Loucy (cell line): ENCODE measurements around the gene SUDS3.

Source experiments
- H2AFZ ChIP-seq: fragments of 200-600 bp; sonication (generic); 2 replicates; pipeline ENCODE4 v1.6.0; 2016; ENCODE audit warnings: antibody characterized with exemption, mild to moderate bottlenecking, low read length, moderate library complexity
- H3F3A ChIP-seq: fragments of 200-600 bp; 2 replicates; pipeline ENCODE4 v1.6.0; 2016; ENCODE audit warnings: antibody characterized with exemption, low read depth, mild to moderate bottlenecking
- H3K27me3 ChIP-seq: fragments of 200-600 bp; sonication (generic); 2 replicates; pipeline ENCODE4 v1.6.1; 2014; ENCODE audit warnings: low read length, mild to moderate bottlenecking; ENCODE audit not compliant: insufficient read depth, poor library complexity, severe bottlenecking
- H3K36me3 ChIP-seq: fragments of 200-600 bp; sonication (generic); 2 replicates; pipeline ENCODE4 v1.6.1; 2016; ENCODE audit warnings: low read length; ENCODE audit not compliant: insufficient read depth
- H3K4me1 ChIP-seq: fragments of 200-600 bp; sonication (generic); 2 replicates; pipeline ENCODE4 v1.5.1; 2014; ENCODE audit warnings: low read length, mild to moderate bottlenecking; ENCODE audit not compliant: insufficient read depth, poor library complexity, severe bottlenecking
- H3K4me2 ChIP-seq: fragments of 200-600 bp; sonication (generic); 2 replicates; pipeline ENCODE4 v1.6.0; 2014; ENCODE audit warnings: antibody characterized with exemption, low read length, low read depth, mild to moderate bottlenecking; ENCODE audit not compliant: poor library complexity, severe bottlenecking
- H3K4me3 ChIP-seq: fragments of 200-600 bp; sonication (generic); 2 replicates; pipeline ENCODE4 v1.5.1; 2014; ENCODE audit warnings: low read length, mild to moderate bottlenecking, mixed read lengths; ENCODE audit not compliant: poor library complexity, severe bottlenecking
- H3K79me2 ChIP-seq: fragments of 200-600 bp; sonication (generic); 2 replicates; pipeline ENCODE4 v1.6.1; 2014; ENCODE audit warnings: low read length; ENCODE audit not compliant: insufficient read depth
- H3K9ac ChIP-seq: fragments of 200-600 bp; sonication (generic); 2 replicates; pipeline ENCODE4 v1.6.0; 2014; ENCODE audit warnings: mild to moderate bottlenecking, low read depth, low read length, moderate library complexity; ENCODE audit not compliant: poor library complexity, severe bottlenecking
- H3K9me2 ChIP-seq: fragments of 200-600 bp; sonication (generic); replicated peaks from 2 replicates; pipeline ENCODE4 v1.6.1; 2016; ENCODE audit warnings: low read depth, low read length, mixed read lengths
- H3K9me3 ChIP-seq: fragments of 200-600 bp; sonication (generic); 2 replicates; pipeline ENCODE4 v1.6.1; 2014; ENCODE audit warnings: mild to moderate bottlenecking, antibody characterized with exemption, low read length, low read depth; ENCODE audit not compliant: insufficient read depth
- H4K20me1 ChIP-seq: fragments of 200-600 bp; sonication (generic); 2 replicates; pipeline ENCODE4 v1.6.0; 2014; ENCODE audit warnings: antibody characterized with exemption, low read length, mild to moderate bottlenecking; ENCODE audit not compliant: insufficient read depth, poor library complexity, severe bottlenecking
- EZH2phosphoT487 ChIP-seq: fragments of 200-600 bp; IDR thresholded peaks from 2 replicates; pipeline ENCODE4 v1.6.1; 2018; ENCODE audit warnings: antibody characterized with exemption, mild to moderate bottlenecking, moderate library complexity, borderline replicate concordance
- TF ChIP-seq, protein P1 (sequence below): fragments of 200-600 bp; sonication (generic); conservative IDR thresholded peaks from 2 replicates; pipeline ENCODE4 v1.5.1; 2014; ENCODE audit warnings: mild to moderate bottlenecking, antibody characterized with exemption, low read length

SUDS3 gene

DNA sequence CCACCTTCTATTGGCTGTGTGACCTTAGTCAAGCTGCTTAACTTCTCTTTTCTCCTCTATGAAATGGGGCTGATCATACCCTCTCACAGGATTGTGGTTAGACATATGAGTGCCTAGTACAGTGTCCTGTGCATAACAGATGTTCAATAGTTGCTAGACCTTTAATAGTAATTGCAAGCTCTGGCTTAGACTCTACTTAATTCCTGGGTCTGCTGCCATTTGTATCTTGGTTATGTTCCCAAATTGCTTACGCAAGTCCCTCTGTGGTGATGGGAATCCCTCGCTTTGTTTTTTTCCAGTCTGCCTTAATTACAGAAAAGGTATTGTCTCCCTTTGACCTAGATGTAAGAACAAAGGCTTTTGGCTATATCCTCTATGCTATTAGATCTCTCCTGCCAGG is 15.1 kb downstream of the SUDS3 start:
- peaks cover 65% of the 10 kb centered on the region; the same call in 1 of the 2 replicates for H3K36me3 ChIP-seq
- TF ChIP-seq, protein P1, sequence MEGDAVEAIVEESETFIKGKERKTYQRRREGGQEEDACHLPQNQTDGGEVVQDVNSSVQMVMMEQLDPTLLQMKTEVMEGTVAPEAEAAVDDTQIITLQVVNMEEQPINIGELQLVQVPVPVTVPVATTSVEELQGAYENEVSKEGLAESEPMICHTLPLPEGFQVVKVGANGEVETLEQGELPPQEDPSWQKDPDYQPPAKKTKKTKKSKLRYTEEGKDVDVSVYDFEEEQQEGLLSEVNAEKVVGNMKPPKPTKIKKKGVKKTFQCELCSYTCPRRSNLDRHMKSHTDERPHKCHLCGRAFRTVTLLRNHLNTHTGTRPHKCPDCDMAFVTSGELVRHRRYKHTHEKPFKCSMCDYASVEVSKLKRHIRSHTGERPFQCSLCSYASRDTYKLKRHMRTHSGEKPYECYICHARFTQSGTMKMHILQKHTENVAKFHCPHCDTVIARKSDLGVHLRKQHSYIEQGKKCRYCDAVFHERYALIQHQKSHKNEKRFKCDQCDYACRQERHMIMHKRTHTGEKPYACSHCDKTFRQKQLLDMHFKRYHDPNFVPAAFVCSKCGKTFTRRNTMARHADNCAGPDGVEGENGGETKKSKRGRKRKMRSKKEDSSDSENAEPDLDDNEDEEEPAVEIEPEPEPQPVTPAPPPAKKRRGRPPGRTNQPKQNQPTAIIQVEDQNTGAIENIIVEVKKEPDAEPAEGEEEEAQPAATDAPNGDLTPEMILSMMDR, result no peak
- TF ChIP-seq EZH2phosphoT487, result no peak
- H3K4me3 ChIP-seq, result no peak overlapping the region
- no peak overlapping the region for H3K9ac ChIP-seq
- H3K27me3 ChIP-seq, result no peaks in the 10 kb centered on the region
- no peaks in the 10 kb centered on the region for H3K4me1 ChIP-seq
- no peaks in the 10 kb centered on the region for H3K9me2 ChIP-seq
- no peaks in the 10 kb centered on the region for H3K9me3 ChIP-seq
- no peaks in the 10 kb centered on the region for H4K20me1 ChIP-seq
- no peaks in the 10 kb centered on the region for H3K79me2 ChIP-seq
- no peak overlapping the region for H3K4me2 ChIP-seq
- no peaks in the 10 kb centered on the region for H3F3A ChIP-seq
- H2AFZ ChIP-seq, result no peak overlapping the region

DNA sequence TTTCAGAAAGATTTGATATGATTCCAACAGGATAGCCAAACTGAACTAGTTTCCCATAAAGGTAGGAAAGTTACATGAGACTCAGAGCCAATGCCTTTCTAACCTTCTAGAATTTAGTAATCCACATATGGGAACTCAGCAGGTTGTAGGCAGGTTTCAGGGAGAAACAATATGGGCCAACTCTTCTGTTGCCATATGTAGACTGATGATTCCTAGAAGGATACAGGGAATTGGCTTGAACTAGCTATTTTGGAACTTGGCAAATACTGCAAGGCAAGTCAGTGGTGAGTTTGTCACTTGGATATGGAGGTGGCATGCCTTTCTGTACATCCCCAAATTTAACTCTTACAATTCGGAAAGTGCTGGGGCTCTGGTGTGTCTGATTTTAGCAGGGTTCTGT is 15.5 kb downstream of the SUDS3 start:
- Histone ChIP-seq H3K4me1 (no peaks in the 10 kb centered on the region), H3F3A (no peaks in the 10 kb centered on the region), H3K9ac (no peak overlapping the region), H3K9me3 (no peaks in the 10 kb centered on the region), H3K4me2 (no peak overlapping the region), H3K79me2 (no peaks in the 10 kb centered on the region), H4K20me1 (no peaks in the 10 kb centered on the region), H3K9me2 (no peaks in the 10 kb centered on the region), H3K4me3 (no peak overlapping the region), H3K36me3 (peaks cover 65% of the 10 kb centered on the region; the same call in 1 of the 2 replicates), H3K27me3 (no peaks in the 10 kb centered on the region), H2AFZ (no peak overlapping the region)
- no peak for TF ChIP-seq EZH2phosphoT487

DNA sequence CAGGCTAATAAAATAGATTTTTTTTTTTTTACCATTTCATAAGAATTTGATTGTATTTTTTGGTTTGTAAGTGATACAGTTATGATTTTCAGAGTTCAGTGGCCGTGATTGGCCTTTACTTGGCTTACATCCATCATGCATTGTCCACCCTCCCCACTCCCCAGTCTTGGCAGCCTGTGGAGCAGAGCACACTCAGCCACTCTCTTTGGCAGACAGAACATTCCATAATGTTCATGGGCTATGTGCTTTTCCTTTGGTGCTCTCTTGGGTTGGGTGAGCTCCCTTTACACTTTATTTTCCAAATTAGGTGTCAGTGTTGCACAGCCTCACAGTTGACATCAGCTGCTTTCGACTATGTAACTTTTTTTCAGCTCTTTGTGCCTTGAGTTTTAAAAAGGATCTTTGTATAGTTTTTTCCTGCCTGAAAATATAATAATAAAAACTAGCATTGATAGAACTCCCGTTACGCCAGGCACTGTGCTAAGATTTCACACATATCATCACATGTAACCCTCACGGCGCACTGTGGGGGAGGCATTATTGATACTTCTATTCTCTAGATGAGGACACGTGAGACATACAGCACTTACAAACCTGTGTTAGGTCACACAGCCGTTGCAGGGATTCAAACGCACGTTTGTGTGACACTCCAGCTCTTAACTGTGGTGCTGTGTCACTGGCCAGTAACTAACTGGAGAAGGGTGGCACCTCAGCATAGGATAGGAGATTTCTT is 21.5 kb downstream of the SUDS3 start:
- TF ChIP-seq, protein P1, result no peak
- Histone ChIP-seq H3K27me3 (no peaks in the 10 kb centered on the region), H4K20me1 (no peaks in the 10 kb centered on the region)

DNA sequence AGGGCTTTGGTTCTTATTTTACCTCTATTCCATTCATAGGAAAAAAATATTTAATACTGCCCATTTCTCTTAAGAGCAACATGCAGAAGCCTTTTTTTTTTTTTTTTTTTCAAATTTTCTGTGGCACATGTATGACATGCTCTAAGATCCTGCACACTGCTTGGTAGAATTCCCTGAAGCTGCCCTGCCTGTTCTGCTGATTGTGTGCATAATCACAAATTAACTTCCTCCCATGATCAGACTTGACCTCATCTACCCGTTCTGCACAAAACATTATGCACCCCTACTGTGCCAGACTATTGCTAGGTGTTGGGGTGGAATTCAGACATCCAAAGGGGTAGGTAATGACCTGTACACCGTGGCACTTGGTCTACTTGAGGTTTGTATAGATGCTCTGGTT is 22.2 kb downstream of the SUDS3 start:
- Histone ChIP-seq H3K4me3 (no peak overlapping the region), H3K9me2 (no peaks in the 10 kb centered on the region), H3K27me3 (no peaks in the 10 kb centered on the region), H3K9ac (no peak overlapping the region), H3K79me2 (no peaks in the 10 kb centered on the region), H3K4me2 (no peak overlapping the region), H3K36me3 (peaks cover 71% of the 10 kb centered on the region; the same call in 1 of the 2 replicates), H3F3A (no peaks in the 10 kb centered on the region), H3K9me3 (no peaks in the 10 kb centered on the region), H2AFZ (no peak overlapping the region), H3K4me1 (no peaks in the 10 kb centered on the region), H4K20me1 (no peaks in the 10 kb centered on the region)
- TF ChIP-seq, protein P1, result no peak
- TF ChIP-seq EZH2phosphoT487, result no peak

More for the DNA sequence above, 21.5 kb downstream of the SUDS3 start:
- H3F3A ChIP-seq, result no peaks in the 10 kb centered on the region
- H3K36me3 ChIP-seq, result peaks cover 67% of the 10 kb centered on the region; the same call in 1 of the 2 replicates
- no peaks in the 10 kb centered on the region for H3K9me2 ChIP-seq
- no peak overlapping the region for H3K4me2 ChIP-seq
- H3K4me1 ChIP-seq, result no peaks in the 10 kb centered on the region
- H3K9me3 ChIP-seq, result no peaks in the 10 kb centered on the region
- H3K79me2 ChIP-seq, result no peaks in the 10 kb centered on the region
- H2AFZ ChIP-seq, result no peak overlapping the region
- H3K9ac ChIP-seq, result no peak overlapping the region
- no peak overlapping the region for H3K4me3 ChIP-seq
